A549 treated with ZK216348 at 1 μM for 4 hours (cell line): Measurements from ENCODE around the gene SLC25A44. TPM values are rescaled to one million over a fixed set of nuclear protein-coding genes. Genes with fewer than 3 reads are reported as not detected.

ENCODE experiments used
- total RNA-seq: library from RNA; stranded (reverse); fragments of 200-300 nt; extraction: Qiagen RNA extraction; gene quantifications from 5 replicates; pipeline ENCODE4 v1.2.3, GENCODE V29; 2022; ENCODE audit warnings: low read depth

Gene SLC25A44, protein sequence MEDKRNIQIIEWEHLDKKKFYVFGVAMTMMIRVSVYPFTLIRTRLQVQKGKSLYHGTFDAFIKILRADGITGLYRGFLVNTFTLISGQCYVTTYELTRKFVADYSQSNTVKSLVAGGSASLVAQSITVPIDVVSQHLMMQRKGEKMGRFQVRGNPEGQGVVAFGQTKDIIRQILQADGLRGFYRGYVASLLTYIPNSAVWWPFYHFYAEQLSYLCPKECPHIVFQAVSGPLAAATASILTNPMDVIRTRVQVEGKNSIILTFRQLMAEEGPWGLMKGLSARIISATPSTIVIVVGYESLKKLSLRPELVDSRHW
- total RNA-seq = 24.0 to 30.8 TPM (median 26.1 TPM) in 5 replicates

DNA sequence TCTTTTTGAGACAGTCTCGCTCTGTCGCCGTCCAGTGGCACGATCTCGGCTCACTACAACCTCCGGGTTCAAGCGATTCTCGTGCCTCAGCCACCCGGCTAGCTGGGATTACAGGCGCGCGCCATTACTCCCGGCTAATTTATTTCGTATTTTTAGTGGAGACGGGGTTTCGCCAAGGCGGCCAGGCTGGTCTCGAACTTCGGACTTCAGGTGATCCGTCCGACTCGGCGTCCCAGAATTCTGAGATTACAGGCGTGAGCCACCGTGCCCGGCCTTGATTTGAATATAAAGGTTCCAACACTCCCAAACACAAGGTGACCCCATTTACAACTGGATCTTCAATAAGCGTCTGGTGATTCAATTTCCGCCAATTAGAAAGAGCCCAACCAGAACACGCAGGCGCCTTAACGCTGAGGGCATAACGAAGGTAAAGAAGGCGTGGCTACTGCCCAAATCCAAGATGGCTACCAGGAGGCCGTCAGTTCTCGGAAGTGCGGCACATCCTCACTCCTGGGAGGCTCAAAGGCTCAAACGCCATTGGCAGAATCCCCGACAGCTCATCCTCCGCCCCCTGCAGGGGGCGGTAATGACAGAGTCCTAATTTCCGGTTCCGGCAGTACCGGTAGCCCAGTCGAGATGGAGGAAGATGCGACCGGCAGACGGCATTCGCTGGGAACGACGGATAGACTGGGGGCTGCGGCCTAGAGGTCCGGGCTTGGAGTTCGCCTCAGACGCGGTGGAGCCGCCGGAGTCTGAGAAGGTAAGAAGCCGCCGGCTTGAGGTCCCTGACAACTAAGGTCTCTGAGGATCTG, at the start of gene SLC25A44:
Gene SLC25A44 (plus strand): TSS at position 617 of the 812 bp plus-strand sequence. CDS start 5,744 bp downstream, outside the sequence.

DNA sequence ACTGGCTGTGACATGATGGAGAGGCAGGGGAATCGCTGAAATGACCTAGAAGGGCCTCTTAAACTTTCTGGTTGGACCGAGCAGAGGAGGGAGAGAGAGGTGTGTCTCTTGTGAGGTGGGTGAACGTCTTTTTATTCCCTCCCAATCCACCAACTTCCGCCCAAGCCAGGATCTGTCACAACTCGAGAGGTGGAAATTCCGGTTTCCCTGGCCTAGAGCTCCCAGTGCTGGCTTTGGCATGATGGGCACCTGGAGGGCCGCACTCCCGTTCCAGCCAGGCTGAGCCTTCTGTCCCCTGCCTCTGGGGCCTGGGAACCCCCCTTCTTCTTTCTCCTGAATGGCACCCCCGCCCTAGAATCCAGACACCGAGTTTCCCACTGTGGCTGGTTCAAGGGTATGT, 40.5 kb upstream of the SLC25A44 start, which contains the start of gene SEMA4A:
Gene SEMA4A (plus strand): TSS at position 224 of the 400 bp plus-strand sequence. CDS start 994 bp downstream, outside the sequence.

DNA sequence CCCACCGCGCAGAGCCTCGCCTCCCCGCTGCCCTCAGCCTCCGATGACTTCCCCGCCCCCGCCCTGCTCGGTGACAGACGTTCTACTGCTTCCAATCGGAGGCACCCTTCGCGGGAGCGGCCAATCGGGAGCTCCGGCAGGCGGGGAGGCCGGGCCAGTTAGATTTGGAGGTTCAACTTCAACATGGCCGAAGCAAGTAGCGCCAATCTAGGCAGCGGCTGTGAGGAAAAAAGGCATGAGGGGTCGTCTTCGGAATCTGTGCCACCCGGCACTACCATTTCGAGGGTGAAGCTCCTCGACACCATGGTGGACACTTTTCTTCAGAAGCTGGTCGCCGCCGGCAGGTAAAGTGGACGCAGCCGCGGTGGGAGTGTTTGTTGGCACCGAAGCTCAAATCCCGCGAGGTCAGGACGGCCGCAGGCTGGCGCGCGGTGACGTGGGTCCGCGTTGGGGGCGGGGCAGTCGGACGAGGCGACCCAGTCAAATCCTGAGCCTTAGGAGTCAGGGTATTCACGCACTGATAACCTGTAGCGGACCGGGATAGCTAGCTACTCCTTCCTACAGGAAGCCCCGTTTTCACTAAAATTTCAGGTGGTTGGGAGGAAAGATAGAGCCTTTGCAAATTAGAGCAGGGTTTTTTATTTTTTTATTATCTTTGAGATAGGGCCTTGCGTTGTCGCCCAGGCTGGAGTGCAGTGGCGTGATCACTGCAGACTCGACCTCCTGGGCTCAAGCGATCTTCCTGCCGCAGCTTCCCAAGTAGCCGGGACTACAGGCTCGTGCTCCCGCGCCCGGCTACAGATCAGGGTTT, 19.1 kb downstream of the SLC25A44 start, which contains the start of gene PMF1:
Gene PMF1 (plus strand): TSS at position 175 of the 811 bp plus-strand sequence. CDS start 9 bp downstream, at position 184.

DNA sequence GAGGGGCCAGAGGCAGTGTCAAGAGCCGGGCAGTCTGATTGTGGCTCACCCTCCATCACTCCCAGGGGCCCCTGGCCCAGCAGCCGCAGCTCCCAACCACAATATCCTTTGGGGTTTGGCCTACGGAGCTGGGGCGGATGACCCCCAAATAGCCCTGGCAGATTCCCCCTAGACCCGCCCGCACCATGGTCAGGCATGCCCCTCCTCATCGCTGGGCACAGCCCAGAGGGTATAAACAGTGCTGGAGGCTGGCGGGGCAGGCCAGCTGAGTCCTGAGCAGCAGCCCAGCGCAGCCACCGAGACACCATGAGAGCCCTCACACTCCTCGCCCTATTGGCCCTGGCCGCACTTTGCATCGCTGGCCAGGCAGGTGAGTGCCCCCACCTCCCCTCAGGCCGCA, 48.0 kb downstream of the SLC25A44 start, which contains the start of gene BGLAP:
Gene BGLAP (plus strand): TSS at position 259 of the 400 bp plus-strand sequence. CDS start 48 bp downstream, at position 307.

DNA sequence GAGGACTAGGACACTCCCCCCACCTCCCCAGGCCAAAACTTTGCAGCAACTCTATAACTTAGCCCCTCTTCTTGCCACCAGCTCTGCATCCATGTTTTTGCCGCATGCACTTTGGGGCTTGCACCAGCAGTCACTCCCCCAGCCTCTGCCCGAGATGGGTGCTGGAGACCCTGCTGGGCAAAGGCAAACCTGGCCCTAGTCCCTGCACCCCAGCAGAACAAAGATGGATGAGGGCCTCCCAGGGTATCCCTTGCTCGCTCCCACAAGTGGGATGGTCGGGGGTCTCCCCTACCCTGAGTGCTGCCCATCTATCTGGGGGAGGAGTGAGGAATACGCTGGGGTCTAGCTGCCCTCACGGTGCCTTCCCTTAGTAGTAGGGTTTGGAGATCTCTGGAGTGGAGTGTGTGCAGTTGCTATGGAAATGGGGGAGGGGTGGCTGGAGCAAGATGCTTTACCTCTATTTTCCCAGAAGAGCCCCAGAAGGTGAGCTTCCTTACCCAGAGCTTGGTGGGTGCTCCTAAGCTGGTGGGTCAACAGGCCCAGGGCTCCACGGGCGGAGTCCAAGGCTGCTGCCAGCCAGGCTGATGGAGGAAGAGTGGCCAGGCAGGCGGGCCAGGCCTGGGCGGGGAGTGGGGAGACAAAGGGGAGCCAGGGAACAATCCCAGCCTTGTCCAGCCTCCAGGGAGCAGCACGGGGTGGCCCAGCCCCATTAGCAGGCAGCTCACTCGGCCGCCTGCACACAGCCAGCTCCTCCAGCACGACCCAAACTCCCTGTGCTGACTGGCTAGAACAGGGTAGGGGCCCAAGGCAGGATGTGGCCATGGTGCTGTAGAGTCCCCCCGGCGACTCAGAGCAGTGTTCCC, 53.8 kb downstream of the SLC25A44 start, which contains the start of gene PAQR6:
Gene PAQR6 (minus strand): TSS at position 597 of the 863 bp plus-strand sequence. CDS start 1,325 bp downstream, outside the sequence.

Other genes starting within 250 kb of the SLC25A44 start
- 29.2 to 44.4 TPM (median 37.7 TPM) in 5 replicates for gene ARHGEF2, start 215.6 kb upstream of the SLC25A44 start, total RNA-seq
- 256 to 276 TPM (median 258 TPM) in 5 replicates for gene SSR2, start 173.2 kb upstream of the SLC25A44 start, total RNA-seq
- gene UBQLN4, start 140.3 kb upstream of the SLC25A44 start, total RNA-seq = 35.1 to 45.0 TPM (median 43.9 TPM) in 5 replicates
- gene LAMTOR2, start 139.3 kb upstream of the SLC25A44 start, total RNA-seq = 133 to 163 TPM (median 154 TPM) in 5 replicates
- gene RAB25, start 132.9 kb upstream of the SLC25A44 start, total RNA-seq = 0.29 to 0.62 TPM (median 0.38 TPM) in 3 of 5 replicates, not detected in the others
- 0.83 to 3.8 TPM (median 2.2 TPM) in 5 replicates for gene MEX3A, start 111.6 kb upstream of the SLC25A44 start, total RNA-seq
- gene LMNA, start 79.4 kb upstream of the SLC25A44 start, total RNA-seq = 487 to 742 TPM (median 732 TPM) in 5 replicates
- gene SEMA4A, start 40.5 kb upstream of the SLC25A44 start, total RNA-seq = 0.26 to 0.46 TPM (median 0.42 TPM) in 5 replicates
- 54.8 to 62.6 TPM (median 56.8 TPM) in 5 replicates for gene PMF1, start 18.9 kb downstream of the SLC25A44 start, total RNA-seq
- gene BGLAP, start 48.1 kb downstream of the SLC25A44 start, total RNA-seq = 0.20 to 0.40 TPM (median 0.39 TPM) in 3 of 5 replicates, not detected in the others
- gene PAQR6, start 54.0 kb downstream of the SLC25A44 start, total RNA-seq = 2.9 to 5.5 TPM (median 3.4 TPM) in 5 replicates
- gene SMG5, start 88.7 kb downstream of the SLC25A44 start, total RNA-seq = 32.3 to 54.5 TPM (median 47.9 TPM) in 5 replicates
- gene TMEM79, start 90.2 kb downstream of the SLC25A44 start, total RNA-seq = 6.2 to 9.5 TPM (median 8.5 TPM) in 5 replicates
- gene GLMP, start 101.6 kb downstream of the SLC25A44 start, total RNA-seq = 33.5 to 46.4 TPM (median 44.5 TPM) in 5 replicates
- gene VHLL, start 105.2 kb downstream of the SLC25A44 start, total RNA-seq = not detected in 5 replicates
- 379 to 436 TPM (median 410 TPM) in 5 replicates for gene CCT3, start 144.2 kb downstream of the SLC25A44 start, total RNA-seq
- gene TSACC, start 144.4 kb downstream of the SLC25A44 start, total RNA-seq = 1.7 to 3.2 TPM (median 2.2 TPM) in 5 replicates
- not detected in 5 replicates for gene RHBG, start 175.1 kb downstream of the SLC25A44 start, total RNA-seq